GM12878 (cell line): Measurements from ENCODE around the gene LRP1B. TPM values are rescaled to one million over a fixed set of nuclear protein-coding genes. Genes with fewer than 3 reads are reported as not detected.

ENCODE experiments used
- ATAC-seq: fragments of 200-7000 bp; cut with Tn5 transposase; 3 replicates; pipeline ENCODE4 v1.9.1; 2020; ENCODE audit warnings: mild to moderate bottlenecking, moderate library complexity
- BruUV-seq: library from RNA; stranded (reverse); fragments of 400-500 nt; replicated peaks from 2 replicates; lab custom pipeline; 2021; lab: Mats Ljungman, UMichigan
- CTCF ChIA-PET: fragments of 300-600 bp; sonication (Branson Sonifier 250); formaldehyde crosslinking; extraction: SDS; loops from one replicate; lab custom pipeline; 2021; ENCODE audit warnings: inconsistent platforms; lab: Yijun Ruan, JAX
- POLR2A ChIA-PET: fragments of 350-600 bp; formaldehyde crosslinking; extraction: SDS; loops from one replicate; lab custom pipeline; 2021; ENCODE audit warnings: inconsistent platforms; lab: Charles Lee
- RAD21 ChIA-PET: fragments of 300-600 bp; sonication (Branson Sonifier 250); formaldehyde crosslinking; loops from one replicate; lab custom pipeline; 2023; ENCODE audit warnings: antibody characterized with exemption; ENCODE audit not compliant: unreplicated experiment; lab: Charles Lee
- SMC1A ChIA-PET: fragments of 300-600 bp; sonication (Branson Sonifier 250); formaldehyde crosslinking; loops from one replicate; lab custom pipeline; 2023; ENCODE audit not compliant: unreplicated experiment, uncharacterized antibody; lab: Charles Lee
- DNase-seq: peaks from one replicate; pipeline ENCODE4 v3.0.0-alpha.2; 2011; ENCODE audit warnings: low read depth, low spot score
- FAIRE-seq: peaks from 3 replicates; lab custom pipeline; 2011; peaks lifted over from hg19 to GRCh38; lab: Jason Lieb, UNC
- H2AFZ ChIP-seq: 2 replicates; pipeline ENCODE4 v1.6.0; 2011; ENCODE audit warnings: low read depth, low read length, control low read depth; ENCODE audit not compliant: control insufficient read depth
- H3K27ac ChIP-seq: 2 replicates; pipeline ENCODE4 v1.5.1; 2011; ENCODE audit warnings: control low read depth; ENCODE audit not compliant: control insufficient read depth, insufficient read depth
- H3K27me3 ChIP-seq, 2 experiments: replicated peaks in 1 of 2; 2 replicates each; pipeline versions ENCODE4 v1.6.0 to v1.6.1; 2011; ENCODE audit warnings: low read length in 1 of 2; ENCODE audit not compliant: control insufficient read depth in 2 of 2, insufficient read depth in 2 of 2
- H3K36me3 ChIP-seq, 2 experiments: 2 replicates each; pipeline ENCODE4 v1.5.1; 2011; ENCODE audit warnings: low read length in 1 of 2; ENCODE audit not compliant: control insufficient read depth in 2 of 2, insufficient read depth in 2 of 2
- H3K4me1 ChIP-seq: 2 replicates; pipeline ENCODE4 v1.6.1; 2011; ENCODE audit warnings: mild to moderate bottlenecking, low read length, moderate library complexity, mixed read lengths; ENCODE audit not compliant: control insufficient read depth, insufficient read depth
- H3K4me2 ChIP-seq: 2 replicates; pipeline ENCODE4 v1.6.0; 2011; ENCODE audit warnings: control low read depth; ENCODE audit not compliant: control insufficient read depth, insufficient read depth
- H3K4me3 ChIP-seq: fragments of 200-600 bp; sonication (generic); 2 replicates; pipeline ENCODE4 v1.5.1; 2016
- H3K79me2 ChIP-seq: 2 replicates; pipeline ENCODE4 v1.6.0; 2011; ENCODE audit warnings: low read length; ENCODE audit not compliant: control insufficient read depth, insufficient read depth
- H3K9ac ChIP-seq: 2 replicates; pipeline ENCODE4 v1.8.0; 2011; ENCODE audit warnings: low read length, control low read depth, mixed read lengths; ENCODE audit not compliant: control insufficient read depth, insufficient read depth
- H3K9me3 ChIP-seq: replicated peaks from 3 replicates; pipeline ENCODE4 v1.5.1; 2011; ENCODE audit warnings: mild to moderate bottlenecking, low read length; ENCODE audit not compliant: control insufficient read depth, insufficient read depth
- H4K20me1 ChIP-seq: 2 replicates; pipeline ENCODE4 v1.6.0; 2011; ENCODE audit not compliant: control insufficient read depth, insufficient read depth
- BHLHE40 ChIP-seq, 2 experiments: fragments of 450-650 bp in 1 of 2; IDR thresholded peaks; 2 replicates each; pipeline ENCODE4 v1.6.1; 2011 to 2017; ENCODE audit warnings: low read depth in 2 of 2, borderline replicate concordance in 1 of 2, improper control_type of control experiment in 1 of 2, low read length in 1 of 2, mild to moderate bottlenecking in 1 of 2
- CREM ChIP-seq: IDR thresholded peaks from 2 replicates; pipeline ENCODE4 v1.6.1; 2014; ENCODE audit warnings: antibody characterized with exemption, low read depth
- CTCF ChIP-seq, 3 experiments: IDR thresholded peaks in 2 of 3; conservative IDR thresholded peaks in 1 of 3; 2 replicates each; pipeline ENCODE4 v1.5.1; 2011; ENCODE audit warnings: low read depth in 3 of 3, low read length in 3 of 3, mild to moderate bottlenecking in 3 of 3, control low read depth in 2 of 3, moderate library complexity in 2 of 3, inconsistent platforms in 1 of 3, mixed read lengths in 1 of 3; ENCODE audit not compliant: control insufficient read depth in 2 of 3, insufficient read depth in 1 of 3; ENCODE audit errors: extremely low read depth in 1 of 3
- IKZF1 ChIP-seq: fragments of 450-650 bp; conservative IDR thresholded peaks from 2 replicates; pipeline ENCODE4 v1.6.1; 2017; ENCODE audit warnings: antibody characterized with exemption, mild to moderate bottlenecking
- NFXL1 ChIP-seq: fragments of 450-650 bp; IDR thresholded peaks from 2 replicates; pipeline ENCODE4 v1.6.1; 2017; ENCODE audit warnings: antibody characterized with exemption, mild to moderate bottlenecking, borderline replicate concordance
- POLR2AphosphoS2 ChIP-seq: IDR thresholded peaks from 2 replicates; pipeline ENCODE4 v1.6.1; 2011; ENCODE audit warnings: low read depth, mild to moderate bottlenecking, low read length, improper control_type of control experiment, moderate library complexity
- POLR2AphosphoS5 ChIP-seq: IDR thresholded peaks from 2 replicates; pipeline ENCODE4 v1.6.1; 2011; ENCODE audit warnings: mild to moderate bottlenecking, low read length, inconsistent platforms
- RBBP5 ChIP-seq: fragments of 200-600 bp; sonication (generic); conservative IDR thresholded peaks from 2 replicates; pipeline ENCODE4 v1.6.1; 2016
- SMC3 ChIP-seq: IDR thresholded peaks from 2 replicates; pipeline ENCODE4 v1.6.1; 2011; ENCODE audit warnings: low read length, improper control_type of control experiment, borderline replicate concordance
- SREBF2 ChIP-seq: IDR thresholded peaks from 2 replicates; pipeline ENCODE4 v1.6.1; 2012; ENCODE audit warnings: mild to moderate bottlenecking, low read length
- STAT1 ChIP-seq: fragments of 450-650 bp; conservative IDR thresholded peaks from 2 replicates; pipeline ENCODE4 v1.6.1; 2014; ENCODE audit warnings: antibody characterized with exemption, mild to moderate bottlenecking
- YY1 ChIP-seq: IDR thresholded peaks from 2 replicates; pipeline ENCODE4 v1.6.1; 2011; ENCODE audit warnings: low read depth, mild to moderate bottlenecking, low read length
- ZNF687 ChIP-seq: fragments of 450-650 bp; IDR thresholded peaks from 2 replicates; pipeline ENCODE4 v1.6.1; 2017; ENCODE audit warnings: mild to moderate bottlenecking, moderate library complexity
- WGBS: methylation state at CpG from one replicate; pipeline ENCODE4 v1.1.6; 2016; ENCODE audit warnings: low lambda C conversion rate; ENCODE audit not compliant: insufficient replicate concordance, insufficient coverage; ENCODE audit errors: missing lambda C conversion rate; 5-methylcytosine and 5-hydroxymethylcytosine counted together
- in situ Hi-C: fragments of 300-500 bp; cut with MboI; formaldehyde crosslinking; loops from 9 replicates; pipeline ENCODE4 v1.14.3; 2018; ENCODE audit warnings: mixed read lengths
- intact Hi-C: fragments of 100-400 bp; cut with micrococcal nuclease; formaldehyde crosslinking; loops from one replicate; pipeline ENCODE4 v1.14.2; 2022; ENCODE audit not compliant: unreplicated experiment
- polyA plus RNA-seq, 11 experiments: library from polyadenylated mRNA; depleted of rRNA in 4 of 11; unstranded in 6 of 11; stranded (reverse) in 5 of 11; fragments of >200 nt; fragmentation: Nextera tagmentation in 4 of 11; fragmentation: Illumina TruSeq in 1 of 11; extraction: Ambion mirVana in 4 of 11; extraction: Trizol in 1 of 11; gene quantifications; 1 replicate in 1 of 11; 2 replicates in 10 of 11; pipeline versions ENCODE4 v1.2.1 to v1.2.3, GENCODE V29; 2011 to 2016; ENCODE audit warnings: inconsistent platforms in 2 of 11, missing spikeins in 2 of 11, low read depth in 1 of 11
- total RNA-seq, 4 experiments: library from RNA; depleted of rRNA in 3 of 4; stranded (reverse); fragments of >200 nt in 3 of 4; fragmentation: Illumina TruSeq in 1 of 4; extraction: Trizol in 1 of 4; gene quantifications; 2 replicates each; pipeline versions ENCODE4 v1.2.1 to v1.2.3, GENCODE V29; 2013 to 2021

LRP1B gene
- total and polyA plus RNA-seq, 10 of the 15 experiments (the other 5 are each of a cell fraction or from before 2014, with no cell fraction given): under 0.01 to 0.06 (median 0.03) TPM; not detected in 5

- TF ChIP-seq IKZF1 (no peak), SMC3 (no peak), RBBP5 (no peak), CREM (no peak)
Observed at GRCh38 chr2:141959016-141959415, 171.8 kb downstream of the LRP1B start (continued).

- no peak overlapping the region for H3K9ac ChIP-seq
- H3K9me3 ChIP-seq: no peaks in the 10 kb centered on the region
- no TSS peak for BruUV-seq
- POLR2A ChIA-PET: no interaction called here
- FAIRE-seq (no peak), DNase-seq (no peak), ATAC-seq (no peak)
- no peak overlapping the region for H3K4me3 ChIP-seq
- no peaks in the 10 kb centered on the region for H3K27me3 ChIP-seq
- SMC1A ChIA-PET: no interaction called here
- H3K27ac ChIP-seq: no peak overlapping the region
- no peaks in the 10 kb centered on the region for H3K79me2 ChIP-seq
- whole genome bisulfite sequencing: 86% methylated on average over 1 of the region's 1 CpG
- H3K4me1 ChIP-seq: no peaks in the 10 kb centered on the region
- in situ Hi-C loops (no loop called here), intact Hi-C loops (no loop called here)
- RAD21 ChIA-PET: no interaction called here
- H4K20me1 ChIP-seq: no peaks in the 10 kb centered on the region
- no peaks in the 10 kb centered on the region for H3K36me3 ChIP-seq
- H2AFZ ChIP-seq: no peak overlapping the region
- no peak overlapping the region for H3K4me2 ChIP-seq
- CTCF ChIA-PET: no interaction called here
- no peak for TF ChIP-seq BHLHE40 (IDR thresholded peaks at IDR 0.05; ENCODE audit: borderline replicate concordance in 1 of 2, low read depth in 2 of 2, low read length in 1 of 2)
- TF ChIP-seq POLR2AphosphoS2: no peak
- no peak for TF ChIP-seq ZNF687
- TF ChIP-seq POLR2AphosphoS5: no peak
- no peak for TF ChIP-seq CTCF (IDR thresholded peaks at IDR 0.05 in 2 of 3, conservative IDR thresholded peaks at IDR 0.05 in 1 of 3; ENCODE audit: control insufficient read depth in 2 of 3, extremely low read depth in 1 of 3, insufficient read depth in 1 of 3, low read depth in 3 of 3, low read length in 3 of 3)
- no peak for TF ChIP-seq NFXL1
- no peak for TF ChIP-seq YY1
- no peak for TF ChIP-seq SREBF2
- no peak for TF ChIP-seq STAT1
Observed at GRCh38 chr2:141957827-141958450, 172.9 kb downstream of the LRP1B start.
